ENCODE results near the gene MAST3. TPM values are rescaled to one million over a fixed set of nuclear protein-coding genes. Genes with fewer than 3 reads are reported as not detected.
"Not testable (repeated sequence)": the region's sequence is repeated elsewhere in the genome, so short reads cannot be mapped to it uniquely, and the experiment has no call there.

The MAST3 gene
- total RNA-seq, 1 donor from 2014 or later = 7.9 TPM

- no peak for DNase-seq (ENCODE audit: extremely low read depth, low read depth, low spot score)
Measured at GRCh38 chr19:18085702-18086457, 11.7 kb upstream of the MAST3 start.

- no peak for DNase-seq (ENCODE audit: extremely low read depth, low read depth, low spot score)
Measured at GRCh38 chr19:18086590-18087138, 10.9 kb upstream of the MAST3 start, which contains the start of gene IL12RB1. Gene IL12RB1 (minus strand): TSS chr19:18086934. CDS start chr19:18086823, 111 bp downstream.

- not testable (repeated sequence) for DNase-seq (ENCODE audit: extremely low read depth, low read depth, low spot score)
Measured at GRCh38 chr19:18089096-18089541, 8.5 kb upstream of the MAST3 start.

- DNase-seq (ENCODE audit: extremely low read depth, low read depth, low spot score) = no peak
Measured at GRCh38 chr19:18089726-18090125, 7.9 kb upstream of the MAST3 start.

- DNase-seq (ENCODE audit: extremely low read depth, low read depth, low spot score) = no peak
Measured at GRCh38 chr19:18090545-18091216, 6.9 kb upstream of the MAST3 start.

GRCh38 chr19:18091217-18091608 lies 6.4 kb upstream of the MAST3 start:
- no peak for DNase-seq (ENCODE audit: extremely low read depth, low read depth, low spot score)

- DNase-seq (ENCODE audit: extremely low read depth, low read depth, low spot score) = no peak
Measured at GRCh38 chr19:18093439-18094161, 4.0 kb upstream of the MAST3 start.

- DNase-seq (ENCODE audit: extremely low read depth, low read depth, low spot score) = no peak
Measured at GRCh38 chr19:18096258-18096657, 1.3 kb upstream of the MAST3 start.

- DNase-seq (ENCODE audit: extremely low read depth, low read depth, low spot score) = no peak
Measured at GRCh38 chr19:18097993-18098890, 664 bp downstream of the MAST3 start.

- DNase-seq (ENCODE audit: extremely low read depth, low read depth, low spot score) = no peak
Measured at GRCh38 chr19:18098891-18099622, 1.5 kb downstream of the MAST3 start.

GRCh38 chr19:18099623-18099995 lies 2.0 kb downstream of the MAST3 start:
- no peak for DNase-seq (ENCODE audit: extremely low read depth, low read depth, low spot score)

- no peak for DNase-seq (ENCODE audit: extremely low read depth, low read depth, low spot score)
Measured at GRCh38 chr19:18100710-18101109, 3.1 kb downstream of the MAST3 start.

GRCh38 chr19:18101268-18101667 lies 3.7 kb downstream of the MAST3 start:
- DNase-seq (ENCODE audit: extremely low read depth, low read depth, low spot score) = no peak

GRCh38 chr19:18102916-18103542 lies 5.5 kb downstream of the MAST3 start:
- no peak for DNase-seq (ENCODE audit: extremely low read depth, low read depth, low spot score)

- DNase-seq (ENCODE audit: extremely low read depth, low read depth, low spot score) = no peak
Measured at GRCh38 chr19:18104793-18105131, 7.2 kb downstream of the MAST3 start.

GRCh38 chr19:18105259-18105658 lies 7.7 kb downstream of the MAST3 start:
- DNase-seq (ENCODE audit: extremely low read depth, low read depth, low spot score) = not testable (repeated sequence)

GRCh38 chr19:18107235-18107634 lies 9.7 kb downstream of the MAST3 start:
- DNase-seq (ENCODE audit: extremely low read depth, low read depth, low spot score) = no peak

- DNase-seq (ENCODE audit: extremely low read depth, low read depth, low spot score) = no peak
Measured at GRCh38 chr19:18108897-18109296, 11.3 kb downstream of the MAST3 start.

GRCh38 chr19:18109341-18109732 lies 11.8 kb downstream of the MAST3 start:
- DNase-seq (ENCODE audit: extremely low read depth, low read depth, low spot score) = no peak
